HG02623 (cell line): ENCODE measurements around the gene NOM1.

Experiments used
- ATAC-seq: cut with Tn5 transposase; IDR thresholded peaks from one replicate; pipeline ENCODE4 v1.9.1; 2021; ENCODE audit warnings: moderate library complexity; ENCODE audit not compliant: unreplicated experiment

NOM1 gene

DNA sequence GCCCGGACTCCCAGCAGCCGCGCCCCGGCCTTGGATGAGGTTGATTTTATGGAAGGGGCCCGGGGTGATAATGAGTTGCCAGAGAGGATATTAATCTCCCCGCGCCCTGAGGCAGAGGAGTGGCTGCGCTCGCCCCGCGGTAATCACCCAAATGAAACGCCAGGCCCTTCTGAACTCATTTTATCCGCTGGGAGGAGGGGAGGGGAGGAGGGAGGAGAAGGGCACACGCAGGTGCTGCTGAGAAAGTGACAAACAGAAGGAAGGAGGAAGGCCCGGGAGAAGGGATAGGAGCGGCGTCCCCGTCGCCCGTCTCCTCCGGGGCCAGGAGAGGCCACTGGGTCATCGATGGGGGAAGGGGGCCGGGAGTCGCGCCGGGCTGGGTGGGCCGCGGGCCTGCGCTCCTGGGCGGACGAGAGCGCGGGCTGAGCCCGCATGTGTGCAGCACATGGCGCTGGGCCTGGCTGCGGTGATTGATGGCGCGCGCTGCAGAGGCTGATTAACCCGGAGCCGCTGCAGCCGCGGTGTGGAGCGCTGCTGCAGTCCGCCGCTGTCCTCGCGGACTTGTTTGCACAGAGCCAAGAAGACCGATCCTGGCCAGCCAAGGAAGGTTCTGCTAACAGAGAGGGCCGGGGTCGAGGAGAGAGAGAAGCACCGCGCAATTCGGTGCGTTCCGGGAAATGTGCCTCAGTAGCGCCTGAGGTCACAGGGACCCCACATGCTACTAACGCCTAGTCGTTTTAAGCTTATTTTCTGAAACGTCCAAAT is 54.4 kb downstream of the NOM1 start:
- no peak for ATAC-seq

DNA sequence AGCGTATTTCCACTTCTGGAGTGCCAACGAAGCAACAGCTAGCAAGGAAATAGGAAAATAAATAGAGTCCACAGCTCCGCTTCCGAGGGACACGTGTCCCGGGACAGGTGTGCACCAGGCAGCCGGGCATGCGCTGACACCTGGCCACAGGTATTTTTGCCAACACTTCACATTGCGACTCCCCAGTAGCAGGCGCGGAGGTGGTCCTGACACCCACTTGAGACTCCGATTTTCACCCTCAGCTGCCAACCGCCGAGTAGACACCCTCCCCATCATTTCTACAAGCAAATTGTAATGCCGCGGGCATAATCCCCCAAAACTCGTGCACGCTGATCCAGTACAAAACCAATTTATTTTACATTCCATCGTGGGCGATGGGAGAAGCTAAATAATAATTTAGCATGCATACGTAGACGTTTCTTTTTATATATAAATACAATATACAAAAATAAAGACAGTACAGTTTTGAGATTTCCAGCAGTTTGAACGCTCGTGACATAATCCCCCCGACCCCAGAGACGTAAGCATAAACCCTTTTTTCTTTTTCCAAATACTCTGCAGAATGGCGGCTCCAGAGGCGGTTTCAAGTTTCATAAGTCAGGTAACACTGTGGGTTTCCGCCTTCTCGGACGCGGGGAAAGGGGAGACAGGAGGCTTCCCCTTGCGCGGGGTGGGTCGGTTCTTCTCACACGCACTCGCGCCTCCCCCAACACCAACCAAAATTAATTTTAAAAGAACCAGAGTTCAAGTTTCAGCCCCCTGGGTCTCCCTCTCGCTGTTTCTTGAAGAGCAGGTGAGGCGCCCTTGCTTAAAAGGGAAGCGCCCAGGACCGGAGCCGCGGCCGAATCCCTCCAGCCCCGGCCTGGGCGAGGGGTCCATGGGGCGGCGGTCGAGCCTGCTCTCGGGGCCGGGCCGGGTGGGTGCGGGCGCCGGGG is 55.3 kb downstream of the NOM1 start:
- no peak for ATAC-seq

DNA sequence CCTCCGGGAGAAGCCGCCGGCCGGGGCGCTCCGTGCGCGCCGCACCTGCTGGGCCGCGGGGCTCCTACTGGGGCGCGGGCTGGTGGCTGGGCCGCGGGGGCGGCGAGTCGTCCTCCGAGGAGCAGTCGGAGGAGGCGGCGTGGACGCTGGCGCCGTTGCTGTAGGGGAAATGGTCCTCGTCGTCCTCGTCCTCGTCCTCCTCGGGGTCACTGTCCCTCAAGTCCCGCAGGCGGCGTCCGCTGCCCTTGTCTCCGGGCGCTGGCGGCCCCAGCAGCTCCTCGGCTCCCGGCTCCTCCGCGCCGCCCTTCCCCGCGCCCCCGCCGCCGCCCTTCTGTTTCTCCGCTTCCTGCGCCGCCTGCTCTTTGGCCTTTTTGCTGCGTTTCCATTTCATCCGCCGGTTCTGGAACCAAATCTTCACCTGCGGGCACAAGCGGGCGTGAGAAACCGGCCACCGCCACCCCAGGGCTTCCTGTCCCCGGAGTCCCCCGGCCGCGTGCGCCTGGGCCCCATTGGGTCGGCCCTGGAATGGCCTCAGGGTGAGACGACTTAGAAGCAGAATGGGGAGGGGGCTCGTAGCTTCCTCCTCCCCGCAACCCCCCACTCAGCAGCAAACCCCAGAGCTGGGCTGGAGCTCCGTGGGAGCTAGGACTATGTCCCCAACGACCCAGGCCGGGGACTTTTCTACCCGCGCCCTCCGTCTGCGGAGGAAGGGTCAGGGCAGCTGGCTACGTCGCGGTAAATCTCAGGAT is 56.1 kb downstream of the NOM1 start:
- ATAC-seq, result no peak

DNA sequence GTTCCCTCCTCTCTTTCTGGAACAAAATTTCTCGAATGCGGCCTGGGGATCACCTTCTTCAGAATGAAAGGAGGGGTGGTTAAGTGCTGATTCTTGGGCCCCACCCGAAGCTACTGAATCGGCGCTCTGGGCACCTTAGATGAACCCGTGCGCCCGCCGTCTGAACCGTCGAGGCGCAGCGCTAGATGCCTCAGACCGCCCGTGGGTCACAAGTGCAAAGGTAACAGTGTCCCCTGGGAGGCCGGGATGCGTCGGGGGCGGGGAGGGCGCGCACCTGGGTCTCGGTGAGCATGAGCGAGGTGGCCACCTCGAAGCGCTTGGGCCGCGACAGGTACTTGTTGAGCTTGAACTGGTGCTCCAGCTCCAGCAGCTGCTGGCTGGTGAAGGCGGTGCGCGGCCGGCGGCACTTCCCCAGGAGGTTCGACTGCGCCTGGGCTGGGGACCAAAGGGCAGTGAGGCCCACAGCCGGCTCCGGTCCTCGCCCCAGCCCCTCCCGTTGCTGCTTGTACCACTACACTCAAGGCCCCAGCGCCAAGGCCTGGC is 56.8 kb downstream of the NOM1 start:
- no peak for ATAC-seq

DNA sequence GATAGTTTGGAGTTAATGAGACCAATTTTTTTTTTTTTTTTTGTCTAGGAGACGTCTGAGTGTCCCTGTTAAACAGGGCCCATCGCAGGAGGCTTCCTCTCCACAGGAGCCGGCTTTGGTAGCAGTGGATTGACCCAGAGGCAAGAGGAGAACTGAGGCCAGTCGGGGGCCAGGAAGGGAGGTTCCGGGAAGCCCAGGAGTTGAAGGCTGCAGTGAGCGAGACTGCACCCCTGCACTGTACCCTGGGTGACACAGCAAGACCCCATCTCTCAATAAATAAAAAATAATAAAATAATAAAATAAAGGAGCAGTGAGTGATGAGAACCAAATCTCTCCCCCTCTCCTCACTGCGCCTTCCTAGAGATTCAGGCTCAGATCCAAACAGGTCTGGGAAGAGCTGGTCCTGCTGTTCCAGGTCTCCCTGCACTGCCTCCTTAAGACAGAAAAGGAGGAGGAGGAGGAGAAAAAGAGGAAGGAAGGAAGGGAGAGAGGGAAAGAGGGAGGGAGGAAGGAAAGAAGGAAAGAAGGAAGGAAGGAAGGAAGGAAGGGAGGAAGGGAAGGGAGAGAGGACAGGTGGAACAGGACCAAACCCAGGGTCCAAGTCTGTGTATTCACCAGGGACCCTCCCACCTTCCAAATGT is 57.4 kb downstream of the NOM1 start:
- ATAC-seq, result no peak

DNA sequence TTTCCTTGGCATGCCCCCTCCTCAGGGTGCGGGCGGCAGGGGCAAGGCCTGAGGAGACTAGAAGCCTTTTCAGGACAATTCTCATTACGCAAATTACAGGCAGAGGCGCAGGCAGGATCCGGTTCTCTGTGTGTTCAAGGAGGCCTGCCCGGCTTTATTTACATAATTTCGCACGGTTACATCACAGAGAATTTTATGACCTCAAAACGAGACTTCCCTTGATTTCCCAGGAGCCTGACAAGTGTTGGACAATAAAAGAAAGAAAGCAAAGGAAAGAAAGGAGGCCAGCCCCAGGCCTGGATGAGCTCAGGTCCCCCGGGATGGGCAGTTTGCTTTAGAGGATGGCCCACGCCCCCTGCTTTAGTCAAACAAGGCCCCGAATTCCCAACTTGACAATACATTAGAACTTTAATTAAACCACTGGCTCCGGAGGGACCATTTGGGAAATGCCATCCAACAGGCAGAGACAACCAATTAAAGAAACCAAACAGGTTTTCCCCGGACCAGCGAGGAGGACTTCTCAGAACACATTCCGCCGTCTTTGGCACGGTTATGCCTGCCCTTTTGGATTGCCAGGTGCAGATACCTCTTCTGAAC is 58.1 kb downstream of the NOM1 start:
- ATAC-seq, result no peak

DNA sequence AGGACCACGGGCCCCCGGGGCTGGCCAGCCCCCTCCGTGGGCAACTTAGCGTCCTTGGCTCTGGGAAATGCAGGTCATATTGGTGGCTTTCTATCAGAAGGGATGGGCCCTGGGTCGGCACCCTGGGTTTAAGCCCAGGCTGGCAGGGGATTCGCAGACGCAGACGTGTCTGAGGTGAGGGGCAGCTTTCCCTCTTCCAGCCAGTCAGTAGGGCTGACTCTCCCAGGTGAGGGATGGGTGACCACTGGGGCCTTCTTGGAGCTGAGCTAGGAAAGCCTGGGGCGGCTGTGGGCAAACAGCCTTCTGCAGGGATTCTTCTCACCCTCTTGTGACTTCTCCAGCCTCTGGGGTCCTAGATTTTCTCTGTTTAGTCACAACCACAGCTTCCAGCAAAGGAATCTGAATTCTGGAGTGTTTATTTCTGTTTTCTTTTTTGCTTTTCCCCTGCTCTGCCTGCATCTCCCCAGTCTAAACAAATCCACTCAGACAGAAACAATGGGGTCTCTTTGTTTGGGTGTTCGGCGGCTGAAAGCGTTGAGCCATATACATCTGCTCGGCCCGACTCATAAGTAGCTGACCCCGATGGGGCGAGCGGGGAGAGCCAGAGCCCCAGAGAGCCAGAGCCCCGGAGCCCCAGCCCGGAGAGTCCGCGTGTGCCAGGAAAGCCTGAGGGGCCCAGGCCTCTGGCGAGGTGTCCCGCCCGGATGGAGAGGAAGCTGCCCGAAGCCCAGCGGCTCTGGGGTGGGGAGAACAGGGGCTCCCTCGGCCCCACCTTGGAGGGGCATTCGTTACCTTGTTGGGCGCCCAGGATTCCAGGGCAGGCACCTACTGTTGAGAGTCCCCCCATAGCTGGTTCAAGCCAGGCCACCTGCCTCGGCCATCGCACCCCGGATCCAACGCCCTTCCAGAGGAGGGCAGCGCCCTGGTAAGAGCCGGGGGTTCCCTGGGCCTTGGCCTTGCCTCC is 59.0 kb downstream of the NOM1 start:
- no peak for ATAC-seq

DNA sequence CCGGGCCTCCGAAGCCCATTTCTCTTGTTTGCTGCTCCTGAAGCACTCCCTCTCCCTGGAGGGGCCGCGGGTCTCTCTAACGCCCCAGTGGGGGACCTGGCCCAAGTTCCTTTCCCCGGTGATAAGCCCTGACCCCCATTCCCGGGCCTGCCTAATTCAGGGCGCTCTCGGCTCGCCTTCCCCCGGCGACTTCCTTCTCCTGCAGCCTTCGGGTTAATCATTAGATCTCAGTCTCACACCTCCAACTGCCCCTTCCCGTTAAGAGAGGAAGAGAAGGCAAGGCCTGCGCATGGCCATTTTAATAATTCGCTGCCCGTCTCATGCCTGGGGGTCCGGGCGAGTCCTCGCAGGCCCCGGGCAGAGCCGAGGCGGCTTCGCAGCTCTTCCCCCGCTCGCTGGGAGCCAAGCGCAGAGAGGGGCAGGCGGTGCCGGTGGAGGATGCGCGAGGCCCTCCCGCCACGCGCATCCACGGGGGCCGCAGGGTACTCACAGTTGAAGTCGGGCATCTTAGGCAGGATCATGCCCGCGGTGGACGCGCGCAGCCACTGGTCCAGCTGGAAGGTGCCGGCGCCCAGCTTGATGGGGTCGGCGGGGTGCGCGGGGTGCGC is 59.8 kb downstream of the NOM1 start:
- ATAC-seq, result no peak

DNA sequence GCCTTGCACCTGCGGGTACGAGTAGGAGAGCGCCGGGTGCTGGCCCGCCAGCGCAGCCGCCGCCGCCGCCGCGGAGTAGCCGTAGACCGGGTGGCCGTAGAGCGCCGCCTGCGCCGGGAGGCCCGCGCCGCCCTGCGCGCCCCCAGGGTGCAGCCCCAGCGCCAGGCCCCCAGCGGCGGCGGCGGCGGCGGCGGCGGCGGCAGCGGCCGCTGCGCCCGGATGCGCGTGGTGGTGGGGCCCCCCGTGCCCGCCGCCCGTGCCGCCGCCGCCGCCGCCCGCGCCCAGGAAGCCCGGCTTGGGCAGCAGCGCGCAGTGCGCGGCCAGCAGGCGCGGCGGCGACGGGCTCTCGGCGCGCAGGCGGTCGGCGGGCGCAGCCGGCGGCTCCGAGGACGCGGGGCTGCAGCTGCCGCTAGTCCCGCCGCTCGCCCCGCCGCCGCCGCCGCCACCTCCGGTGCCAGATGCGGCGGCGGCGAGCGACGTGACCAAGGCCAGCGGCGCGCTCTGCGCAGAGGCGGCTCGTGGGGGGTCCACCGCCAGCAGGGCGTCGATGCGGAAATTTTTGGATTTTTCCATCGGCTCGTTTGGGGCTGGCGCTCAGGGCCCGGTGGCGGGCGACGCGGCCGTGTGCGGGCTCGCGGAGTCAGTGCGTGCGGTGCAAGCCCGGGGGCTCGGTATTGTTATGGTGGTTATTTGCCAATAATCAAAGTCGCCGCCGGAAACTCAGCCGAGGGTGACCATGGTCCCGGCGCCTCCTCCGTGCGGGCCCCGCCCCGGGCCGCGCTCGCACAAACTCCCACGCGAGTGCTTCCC is 60.5 kb downstream of the NOM1 start:
- ATAC-seq, result peak; percentile 24

DNA sequence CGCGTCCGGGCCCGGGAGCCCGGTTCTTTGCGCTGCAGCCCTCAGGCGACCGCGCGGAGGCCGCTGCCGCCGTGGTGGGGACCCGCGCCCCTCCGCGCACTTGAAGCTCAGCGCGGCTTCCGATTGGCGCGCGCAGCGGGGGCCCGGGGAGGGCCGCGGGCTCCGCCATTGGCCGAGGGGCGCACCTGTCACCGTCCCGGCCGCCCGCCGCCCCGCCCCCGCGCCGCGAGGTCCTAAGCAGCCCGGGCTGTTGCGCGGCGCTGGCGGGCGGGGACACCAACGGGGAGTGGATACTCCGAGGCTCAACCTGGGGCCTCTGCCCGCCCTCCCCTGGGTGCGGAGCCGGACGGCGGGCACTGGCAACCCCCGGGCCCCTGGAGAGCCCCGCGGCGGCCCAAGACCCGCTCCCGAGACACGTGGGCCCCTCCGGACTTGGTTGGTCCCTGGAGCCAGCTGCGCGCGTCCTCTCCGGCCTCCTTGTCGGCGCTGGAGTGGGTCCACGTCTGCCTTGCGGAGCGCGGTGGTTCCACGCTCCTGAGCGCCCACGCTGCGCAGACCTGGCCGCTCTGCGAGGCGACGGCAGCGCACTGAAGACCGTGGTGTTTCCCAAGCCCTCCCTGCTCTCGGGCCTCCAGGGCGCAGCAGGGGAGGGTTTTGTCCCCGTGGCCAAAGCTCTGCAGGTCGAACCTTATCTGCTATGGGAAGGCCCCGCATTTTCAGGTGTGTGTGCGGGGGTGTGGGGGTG is 61.2 kb downstream of the NOM1 start, which contains the start of gene MNX1:
MNX1 (minus strand) TSS at position 76 of the 745 bp plus-strand sequence. CDS start 313 bp downstream, outside the sequence.
- peak; percentile 74 for ATAC-seq

DNA sequence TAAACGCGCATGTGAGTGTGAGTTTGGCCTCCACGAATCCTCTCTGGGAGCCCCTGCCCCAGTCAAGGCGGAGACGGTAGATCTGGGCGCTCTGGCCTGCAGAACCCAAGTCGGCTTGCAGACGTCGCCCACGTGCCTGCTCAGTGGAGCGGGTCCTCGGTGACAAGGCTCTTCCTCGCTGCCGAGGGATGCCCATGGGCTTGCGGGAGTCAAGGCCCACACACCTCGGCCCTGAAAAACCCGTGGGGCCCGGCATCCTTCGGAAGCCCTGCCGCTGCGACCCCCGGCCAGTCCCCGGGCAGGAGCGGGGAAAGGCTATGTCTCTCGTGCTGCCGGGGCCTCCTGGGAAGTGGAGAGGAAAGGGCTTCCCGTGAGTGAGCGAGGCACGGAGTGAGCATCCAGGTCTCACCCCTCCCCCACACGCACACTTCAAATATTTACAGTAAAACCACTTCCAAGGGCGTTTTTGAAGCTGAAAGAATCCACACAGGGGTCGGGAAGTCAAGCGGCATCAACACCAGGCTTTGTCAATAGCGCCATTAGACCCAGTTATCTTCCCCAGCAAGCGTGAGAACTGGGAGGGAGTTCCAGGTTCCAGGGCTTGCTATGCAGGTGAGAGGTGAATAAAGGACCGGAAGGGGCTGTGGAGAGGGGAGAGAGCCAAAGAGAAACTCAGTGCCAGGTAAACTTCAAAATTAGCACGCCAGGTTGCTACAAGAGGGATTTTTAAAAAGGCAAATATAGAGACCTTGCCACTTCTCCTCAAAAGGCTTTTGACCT is 62.0 kb downstream of the NOM1 start:
- ATAC-seq, result no peak

DNA sequence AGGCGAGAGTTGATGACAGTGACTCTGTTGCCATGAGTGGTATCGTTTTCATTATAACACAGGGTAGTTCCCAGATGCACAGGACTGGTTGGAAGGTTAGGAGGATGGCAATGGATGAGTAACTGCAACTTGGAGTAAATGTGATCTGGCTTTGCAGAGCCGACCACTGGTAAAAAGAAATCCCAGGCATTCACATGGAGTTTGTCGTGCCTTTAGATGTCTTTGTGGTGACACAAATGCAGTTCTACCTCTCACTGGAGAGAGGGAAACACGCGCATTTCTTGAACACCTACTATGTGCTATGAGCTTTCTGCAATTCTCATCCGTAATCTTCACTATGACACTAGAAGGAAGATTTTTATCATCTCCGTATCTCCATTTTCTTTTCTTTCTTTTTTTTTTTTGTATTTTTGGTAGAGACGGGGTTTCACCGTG is 62.6 kb downstream of the NOM1 start:
- ATAC-seq, result no peak

DNA sequence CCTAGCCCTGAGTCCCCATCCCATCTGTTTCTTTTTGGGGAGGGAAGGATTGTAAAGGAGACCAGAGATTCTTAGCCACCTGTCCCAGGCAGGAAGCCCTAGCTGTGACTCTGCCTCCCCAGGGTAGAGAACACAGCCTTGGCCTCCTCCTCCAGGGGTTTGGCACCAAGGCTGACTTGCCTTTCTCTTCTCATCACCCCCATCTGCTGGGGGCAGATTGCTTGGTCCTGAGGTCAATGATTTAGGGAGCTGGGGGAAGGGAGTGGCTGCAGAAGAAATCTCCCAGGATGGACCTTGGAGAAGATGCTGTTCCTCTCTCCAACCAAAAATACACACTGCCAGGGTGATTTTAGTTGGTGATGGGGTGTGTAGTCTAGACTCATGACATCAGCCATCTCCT is 63.6 kb downstream of the NOM1 start:
- ATAC-seq, result no peak

DNA sequence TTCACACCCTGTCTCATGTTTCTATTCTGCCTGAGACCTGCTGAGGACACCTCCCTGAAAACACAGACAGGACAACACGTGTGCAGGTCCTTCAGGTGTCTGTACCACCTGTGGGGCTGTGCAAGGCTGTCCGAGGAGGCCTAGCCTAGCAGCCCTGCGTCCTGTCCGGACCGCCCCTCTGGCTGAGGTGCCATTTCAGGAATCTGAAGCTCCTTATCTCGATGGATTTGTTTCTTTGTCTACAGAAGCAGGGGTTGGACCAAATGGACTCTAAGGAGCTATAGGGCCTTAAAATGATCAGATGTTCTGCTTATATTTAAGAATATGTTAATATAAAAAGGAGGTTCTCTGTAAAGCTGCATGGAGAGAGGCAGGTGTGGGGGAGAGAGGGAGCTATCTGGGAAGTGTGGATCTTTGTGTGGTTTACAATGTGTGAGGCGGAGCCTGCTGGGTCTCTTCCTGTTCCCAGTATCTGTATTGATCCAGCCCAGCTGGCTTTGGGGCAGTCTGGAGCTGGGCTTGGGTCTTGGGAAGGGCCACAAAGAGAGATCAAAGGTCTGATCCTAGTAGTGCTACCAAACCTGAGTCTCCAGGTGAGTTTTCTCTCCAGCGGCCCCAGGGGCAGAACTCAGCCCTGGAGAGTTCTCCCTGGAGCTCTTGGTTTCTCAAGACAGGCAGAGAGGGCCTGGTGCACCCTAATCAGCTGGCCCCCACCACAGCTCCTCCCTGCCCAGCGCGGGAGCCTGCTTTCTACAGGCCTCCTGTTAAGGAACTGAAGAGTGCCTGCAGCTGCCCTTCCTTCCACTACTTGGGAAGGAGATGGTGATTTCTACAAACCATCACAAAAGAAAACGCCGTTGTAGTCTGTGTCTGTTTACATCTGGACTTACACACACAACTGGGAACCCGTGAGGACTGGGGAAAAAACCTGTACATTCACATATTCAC is 64.4 kb downstream of the NOM1 start:
- no peak for ATAC-seq
